OCI-LY7 (cell line): ENCODE data around the gene FAM177A1.

Source experiments
- CTCF ChIP-seq: fragments of 200-600 bp; sonication (generic); conservative IDR thresholded peaks from 2 replicates; pipeline ENCODE4 v1.5.1; 2014; ENCODE audit warnings: mild to moderate bottlenecking, antibody characterized with exemption, low read length, moderate library complexity, mixed read lengths
- EZH2phosphoT487 ChIP-seq: fragments of 200-600 bp; sonication (generic); IDR thresholded peaks from 2 replicates; pipeline ENCODE4 v1.6.1; 2018; ENCODE audit warnings: low read depth, borderline replicate concordance, mild to moderate bottlenecking, mixed run types, antibody characterized with exemption, low read length, moderate library complexity, mixed read lengths

DNA sequence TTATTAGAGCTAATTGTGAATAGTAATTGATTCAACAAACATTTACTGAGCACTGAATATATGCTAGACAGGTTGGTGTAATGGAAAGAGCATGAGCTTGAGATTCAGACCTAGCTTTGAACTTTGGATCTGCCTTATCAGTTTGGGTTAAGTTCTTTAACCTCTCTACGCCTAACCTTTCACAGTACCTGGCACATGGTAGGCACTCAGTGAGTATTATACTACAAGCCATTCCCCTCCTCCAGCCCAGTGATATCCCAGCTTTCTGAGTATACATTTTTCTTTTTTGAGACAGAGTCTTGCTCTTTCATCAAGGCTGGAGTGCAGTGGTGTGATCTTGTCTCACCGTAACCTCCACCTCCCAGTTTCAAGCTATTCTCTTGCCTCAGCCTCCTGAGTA lies 32.0 kb downstream of the FAM177A1 start:
- TF ChIP-seq CTCF (no peak), EZH2phosphoT487 (no peak)
